Upper lobe of left lung (tissue), 6 donors: ENCODE results near the gene EPS8L2. TPM values are rescaled to one million over a fixed set of nuclear protein-coding genes. Genes with fewer than 3 reads are reported as not detected.

Experiments
- ATAC-seq, 2 donors: fragments of 200-7000 bp; cut with Tn5 transposase; one replicate each; pipeline ENCODE4 v1.9.1; 2022; ENCODE audit warnings: mild to moderate bottlenecking in 2 of 2, moderate library complexity in 2 of 2; ENCODE audit not compliant: low FRiP score in 2 of 2
- DNase-seq, 2 donors: peaks; one replicate each; pipeline ENCODE4 v3.0.0-alpha.2; 2019 to 2020
- H3K27ac ChIP-seq, 4 donors: fragments of 200-600 bp; sonication (generic); one replicate each; pipeline ENCODE4 v1.5.1; 2016 to 2019
- H3K27me3 ChIP-seq, 4 donors: fragments of 200-600 bp; sonication (generic); one replicate each; pipeline ENCODE4 v1.5.1; 2017 to 2019
- H3K36me3 ChIP-seq, 4 donors: fragments of 200-600 bp; sonication (generic); one replicate each; pipeline ENCODE4 v1.5.1; 2016 to 2019
- H3K4me1 ChIP-seq, 4 donors: fragments of 200-600 bp; sonication (generic); one replicate each; pipeline ENCODE4 v1.5.1; 2018 to 2019
- H3K4me3 ChIP-seq, 4 donors: fragments of 200-600 bp; sonication (generic); one replicate each; pipeline ENCODE4 v1.5.1; 2017 to 2019; ENCODE audit warnings: mild to moderate bottlenecking in 2 of 4, moderate library complexity in 1 of 4
- H3K9me3 ChIP-seq, 4 donors: fragments of 200-600 bp; sonication (generic); one replicate each; pipeline ENCODE4 v1.5.1; 2018 to 2019
- CTCF ChIP-seq, 6 experiments: fragments of 450-650 bp in 4 of 6; fragments of 200-600 bp in 2 of 6; sonication (generic) in 2 of 6; IDR thresholded peaks; one replicate each; pipeline ENCODE4 v1.5.1; 2016 to 2019; ENCODE audit warnings: antibody characterized with exemption in 6 of 6
- EP300 ChIP-seq, 4 donors: sonication (generic); formaldehyde crosslinking; IDR thresholded peaks; one replicate each; pipeline ENCODE4 v1.5.1; 2017; ENCODE audit warnings: antibody characterized with exemption in 4 of 4, control low read depth in 2 of 4
- POLR2A ChIP-seq, 4 donors: fragments of 450-650 bp; IDR thresholded peaks; one replicate each; pipeline ENCODE4 v1.5.1; 2016 to 2017; ENCODE audit warnings: antibody characterized with exemption in 4 of 4, mild to moderate bottlenecking in 2 of 4
- POLR2AphosphoS5 ChIP-seq, 2 donors: sonication (generic); formaldehyde crosslinking; IDR thresholded peaks; one replicate each; pipeline ENCODE4 v1.5.1; 2017; ENCODE audit warnings: antibody characterized with exemption in 2 of 2
- WGBS, 2 donors: methylation state at CpG; one replicate each; pipeline ENCODE4 v1.1.5; 2017 to 2018; 5-methylcytosine and 5-hydroxymethylcytosine counted together
- total RNA-seq, 6 donors: library from RNA; depleted of rRNA in 4 of 6; stranded (reverse); fragments of >200 nt in 4 of 6; gene quantifications; one replicate each; pipeline versions ENCODE4 v1.1.0 to v1.2.1, GENCODE V29; 2016 to 2021
- donor health status: DM: no; HTN: no; CAD: no; lungs with moderate emphysema.
- donor health status: DM: no; HTN: yes; CAD: no; lungs with severe emphysema.

The EPS8L2 gene
- total RNA-seq, 6 donors from 2014 or later: 120 to 497 (median 199) TPM

- 90 to 91% methylated on average over 3 of the region's 3 CpGs for WGBS, 2 donors
- no peak for ATAC-seq
- Histone ChIP-seq H3K4me3 (no peak overlapping the region), H3K27me3 (no peaks in the 10 kb centered on the region), H3K27ac (no peak overlapping the region), H3K4me1 (peaks cover 5 to 22% (median 18%) of the 10 kb centered on the region in 4 donors), H3K36me3 (no peaks in the 10 kb centered on the region), H3K9me3 (no peaks in the 10 kb centered on the region)
- TF ChIP-seq EP300 (IDR thresholded peaks at IDR 0.05): no peak
- TF ChIP-seq POLR2A (IDR thresholded peaks at IDR 0.05): no peak
- no peak for TF ChIP-seq POLR2AphosphoS5 (IDR thresholded peaks at IDR 0.05)
- TF ChIP-seq CTCF (IDR thresholded peaks at IDR 0.05): no peak
- DNase-seq: no peak
Observed at GRCh38 chr11:742156-742546, 36.1 kb downstream of the EPS8L2 start.

- ATAC-seq (no peak), DNase-seq (no peak)
- H3K27ac ChIP-seq: no peak overlapping the region
- WGBS, 2 donors: 86 to 88% methylated on average over 4 of the region's 4 CpGs
- H3K4me1 ChIP-seq: peaks cover 5 to 17% (median 15%) of the 10 kb centered on the region in 4 donors
- no peaks in the 10 kb centered on the region for H3K36me3 ChIP-seq
- H3K27me3 ChIP-seq: no peaks in the 10 kb centered on the region
- no peak for TF ChIP-seq POLR2AphosphoS5 (IDR thresholded peaks at IDR 0.05)
- no peak for TF ChIP-seq CTCF (IDR thresholded peaks at IDR 0.05)
- no peak for TF ChIP-seq EP300 (IDR thresholded peaks at IDR 0.05)
- TF ChIP-seq POLR2A (IDR thresholded peaks at IDR 0.05): no peak
- H3K4me3 ChIP-seq: no peak overlapping the region
- no peaks in the 10 kb centered on the region for H3K9me3 ChIP-seq
Observed at GRCh38 chr11:742571-743201, 36.7 kb downstream of the EPS8L2 start.

GRCh38 chr11:745428-745827 lies 39.4 kb downstream of the EPS8L2 start:
- H3K27ac ChIP-seq: no peak overlapping the region
- no peak overlapping the region for H3K4me3 ChIP-seq
- TF ChIP-seq POLR2A (IDR thresholded peaks at IDR 0.05): no peak
- no peak for TF ChIP-seq EP300 (IDR thresholded peaks at IDR 0.05)
- TF ChIP-seq CTCF (IDR thresholded peaks at IDR 0.05): no peak
- TF ChIP-seq POLR2AphosphoS5 (IDR thresholded peaks at IDR 0.05): no peak
- H3K27me3 ChIP-seq: no peaks in the 10 kb centered on the region
- WGBS, 2 donors: 21 to 45% methylated on average over 1 of the region's 1 CpG
- peaks cover 22 to 38% (median 28%) of the 10 kb centered on the region in 4 donors for H3K4me1 ChIP-seq
- no peak for DNase-seq
- no peak for ATAC-seq
- H3K36me3 ChIP-seq: no peaks in the 10 kb centered on the region
- no peaks in the 10 kb centered on the region for H3K9me3 ChIP-seq

GRCh38 chr11:746289-747157 lies 40.5 kb downstream of the EPS8L2 start:
- peak overlapping the region; percentile 89 to 96 (median 94) for H3K27ac ChIP-seq
- ATAC-seq: peak; percentile 40 to 42

More at GRCh38 chr11:746289-747157, 40.5 kb downstream of the EPS8L2 start:
- no peaks in the 10 kb centered on the region for H3K9me3 ChIP-seq
- no peaks in the 10 kb centered on the region for H3K27me3 ChIP-seq
- WGBS, 2 donors: 31 to 64% methylated on average over 18 to 40 of the region's 46 CpGs
- H3K4me3 ChIP-seq: peak overlapping the region; percentile 93 to 97 (median 94)
- H3K36me3 ChIP-seq: no peaks in the 10 kb centered on the region
- H3K4me1 ChIP-seq: peaks cover 22 to 43% (median 28%) of the 10 kb centered on the region in 4 donors
- no peak for DNase-seq
- TF ChIP-seq EP300 (IDR thresholded peaks at IDR 0.05) (no peak), POLR2AphosphoS5 (IDR thresholded peaks at IDR 0.05) (no peak), CTCF (IDR thresholded peaks at IDR 0.05) (no peak), POLR2A (IDR thresholded peaks at IDR 0.05) (no peak)
